Kidney (tissue), 14 donors: Measurements from ENCODE around the gene TMEM184C. TPM values are rescaled to one million over a fixed set of nuclear protein-coding genes. Genes with fewer than 3 reads are reported as not detected.

Experiments
- DNase-seq, 5 donors: peaks; one replicate each; pipeline ENCODE4 v3.0.0-alpha.2; 2013 to 2020
- FAIRE-seq: peaks from 2 replicates; lab custom pipeline; 2012; peaks lifted over from hg19 to GRCh38; lab: Jason Lieb, UNC
- H3K27ac ChIP-seq, 2 donors: one replicate each; pipeline ENCODE4 v1.7.0; 2013; ENCODE audit warnings: low read depth in 2 of 2, low read length in 2 of 2, inconsistent platforms in 1 of 2
- H3K27me3 ChIP-seq: one replicate; pipeline ENCODE4 v1.7.1; 2013; ENCODE audit warnings: low read length, inconsistent platforms; ENCODE audit not compliant: control insufficient read depth, insufficient read depth
- H3K36me3 ChIP-seq, 3 donors: one replicate each; pipeline versions ENCODE4 v1.7.0 to v1.7.1; 2013; ENCODE audit warnings: low read length in 3 of 3, control low read depth in 1 of 3, inconsistent platforms in 1 of 3; ENCODE audit not compliant: insufficient read depth in 3 of 3, control insufficient read depth in 2 of 3
- H3K4me1 ChIP-seq, 3 donors: one replicate each; pipeline versions ENCODE4 v1.7.0 to v1.7.1; 2013; ENCODE audit warnings: low read length in 3 of 3, inconsistent platforms in 1 of 3, low read depth in 1 of 3; ENCODE audit not compliant: control insufficient read depth in 2 of 3, insufficient read depth in 2 of 3
- H3K4me3 ChIP-seq, 3 donors: one replicate each; pipeline versions ENCODE4 v1.7.0 to v1.8.1; 2013; ENCODE audit warnings: low read length in 3 of 3, control low read depth in 1 of 3, inconsistent platforms in 1 of 3
- H3K9ac ChIP-seq, 3 donors: one replicate each; pipeline versions ENCODE4 v1.7.0 to v1.7.1; 2013; ENCODE audit warnings: low read length in 3 of 3, control low read depth in 1 of 3, inconsistent platforms in 1 of 3
- H3K9me3 ChIP-seq, 3 donors: one replicate each; pipeline versions ENCODE4 v1.7.0 to v1.7.1; 2013; ENCODE audit warnings: low read length in 3 of 3, control low read depth in 1 of 3, inconsistent platforms in 1 of 3; ENCODE audit not compliant: control insufficient read depth in 2 of 3, insufficient read depth in 1 of 3
- intact Hi-C: fragments of 100-400 bp; cut with DNase I; formaldehyde crosslinking; loops from one replicate; pipeline ENCODE4 v1.11.1; 2022
- polyA plus RNA-seq: library from polyadenylated mRNA; stranded (reverse); fragments of 350-450 nt; fragmentation: Illumina TruSeq; extraction: RNeasy Lipid Tissue Mini Kit (QIAGEN cat#74804); gene quantifications from one replicate; pipeline ENCODE4 v1.2.3, GENCODE V29; 2014; ENCODE audit warnings: low read depth, low replicate concordance; ENCODE audit not compliant: insufficient read depth
- total RNA-seq: library from RNA; stranded (reverse); fragmentation: NEBNext Ultra II Directional; extraction: Animal tissue kit (Norgen Biotek cat#: 25700); gene quantifications from one replicate; pipeline ENCODE4 v1.2.1, GENCODE V29; 2021
- TF ChIP-seq, protein P1 (sequence below): IDR thresholded peaks from 3 replicates; pipeline ENCODE4 v1.5.1; 2012; ENCODE audit warnings: mild to moderate bottlenecking, moderate library complexity, borderline replicate concordance; ENCODE audit not compliant: insufficient read depth; ENCODE audit errors: extremely low read depth
- donor health status: control.
- donor health status: control.
- donor health status: control.
- donor health status: control.
- donor health status: control.
- donor health status: DM: yes; HTN: yes; CAD: no.
- donor health status: Normal renal cell carcinoma (clear cell type).

TMEM184C gene
- total and polyA plus RNA-seq, 2 donors from 2014 or later: 16.2 to 33.7 TPM

DNA sequence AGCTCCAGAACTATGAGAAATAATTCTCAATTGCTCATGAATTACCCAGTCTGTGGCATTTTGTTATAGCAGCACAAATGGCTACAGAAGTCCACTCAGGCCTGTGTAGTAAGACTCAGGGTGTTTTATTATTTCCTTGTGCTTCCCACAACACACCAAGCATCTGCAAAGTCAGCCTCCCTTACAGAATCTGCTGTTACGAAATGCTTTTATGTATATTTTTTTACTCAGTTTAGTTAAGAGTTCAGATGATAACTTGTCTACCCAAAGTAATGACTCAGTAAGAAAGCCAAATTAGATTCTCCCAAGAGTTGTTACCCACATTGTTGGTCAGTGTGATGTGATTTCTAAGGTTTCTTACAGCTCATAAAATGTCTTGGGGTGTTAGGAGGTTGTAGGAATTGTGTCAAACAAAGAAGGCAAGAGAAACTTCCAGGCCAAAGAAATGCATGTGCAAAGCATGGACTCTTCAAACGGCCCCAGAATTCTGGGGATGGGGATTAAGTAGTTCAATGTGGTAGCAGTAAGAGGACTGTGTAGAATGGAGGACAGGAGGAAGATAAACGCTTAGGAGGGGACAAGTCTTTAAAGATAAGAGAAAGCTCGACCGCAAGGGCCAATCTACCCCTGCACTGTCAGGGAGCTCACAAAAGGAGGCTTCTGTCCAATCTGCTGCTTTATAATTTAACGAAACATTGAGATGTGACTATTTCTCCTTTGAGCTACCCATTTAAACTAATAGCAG, 35.4 kb upstream of the TMEM184C start:
- DNase-seq (no peak), FAIRE-seq (no peak)
- no peaks in the 10 kb centered on the region for H3K9me3 ChIP-seq
- H3K9ac ChIP-seq: no peak overlapping the region
- no peak overlapping the region for H3K4me3 ChIP-seq
- H3K36me3 ChIP-seq: no peaks in the 10 kb centered on the region
- no peak overlapping the region for H3K27ac ChIP-seq
- TF ChIP-seq, protein P1, sequence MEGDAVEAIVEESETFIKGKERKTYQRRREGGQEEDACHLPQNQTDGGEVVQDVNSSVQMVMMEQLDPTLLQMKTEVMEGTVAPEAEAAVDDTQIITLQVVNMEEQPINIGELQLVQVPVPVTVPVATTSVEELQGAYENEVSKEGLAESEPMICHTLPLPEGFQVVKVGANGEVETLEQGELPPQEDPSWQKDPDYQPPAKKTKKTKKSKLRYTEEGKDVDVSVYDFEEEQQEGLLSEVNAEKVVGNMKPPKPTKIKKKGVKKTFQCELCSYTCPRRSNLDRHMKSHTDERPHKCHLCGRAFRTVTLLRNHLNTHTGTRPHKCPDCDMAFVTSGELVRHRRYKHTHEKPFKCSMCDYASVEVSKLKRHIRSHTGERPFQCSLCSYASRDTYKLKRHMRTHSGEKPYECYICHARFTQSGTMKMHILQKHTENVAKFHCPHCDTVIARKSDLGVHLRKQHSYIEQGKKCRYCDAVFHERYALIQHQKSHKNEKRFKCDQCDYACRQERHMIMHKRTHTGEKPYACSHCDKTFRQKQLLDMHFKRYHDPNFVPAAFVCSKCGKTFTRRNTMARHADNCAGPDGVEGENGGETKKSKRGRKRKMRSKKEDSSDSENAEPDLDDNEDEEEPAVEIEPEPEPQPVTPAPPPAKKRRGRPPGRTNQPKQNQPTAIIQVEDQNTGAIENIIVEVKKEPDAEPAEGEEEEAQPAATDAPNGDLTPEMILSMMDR: no peak
- intact Hi-C loops: loop anchor here (10.0 kb wide), 1 partner anchor 47 kb away; no protein-coding TSS in a partner anchor
- no peaks in the 10 kb centered on the region for H3K27me3 ChIP-seq
- no peaks in the 10 kb centered on the region for H3K4me1 ChIP-seq

DNA sequence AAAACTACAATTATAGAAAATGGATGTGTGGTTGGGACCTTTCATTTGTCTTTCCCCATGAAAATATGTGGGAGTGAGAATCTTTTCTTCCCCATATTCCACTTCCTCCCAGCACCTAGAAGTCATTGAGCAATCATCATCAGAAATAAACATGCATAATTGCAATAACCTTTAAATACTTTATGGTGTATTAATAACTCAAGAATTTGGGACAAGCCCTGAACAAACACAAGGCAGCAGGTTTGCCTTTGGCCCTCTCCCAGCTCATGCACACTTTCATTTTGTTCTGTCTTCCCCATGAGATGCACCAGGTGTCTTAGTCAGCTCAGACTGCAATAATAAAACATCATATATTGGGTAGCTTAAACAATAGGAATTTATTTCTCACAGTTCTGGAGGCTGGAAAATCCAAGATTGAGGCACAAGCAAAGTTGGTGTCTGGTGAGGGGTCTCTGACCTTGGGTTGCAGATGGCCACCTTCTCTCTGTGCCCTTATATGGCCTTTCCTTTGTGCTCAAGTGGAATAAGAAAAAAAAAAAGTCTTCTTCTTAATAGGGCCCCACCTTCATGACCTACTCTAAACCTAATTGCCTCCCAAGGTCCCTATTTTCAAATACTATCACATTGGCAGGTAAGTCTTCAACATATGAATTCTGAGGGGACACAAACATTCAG, 34.7 kb upstream of the TMEM184C start:
- no peaks in the 10 kb centered on the region for H3K9me3 ChIP-seq
- H3K4me1 ChIP-seq: peaks cover 0 to 4% (median 0%) of the 10 kb centered on the region in 3 donors
- DNase-seq: no peak
- intact Hi-C loops: loop anchor here (10.0 kb wide), 1 partner anchor 48 kb away; no protein-coding TSS in a partner anchor
- FAIRE-seq: no peak
- no peak overlapping the region for H3K9ac ChIP-seq
- TF ChIP-seq, protein P1: no peak
- H3K4me3 ChIP-seq: no peak overlapping the region
- no peaks in the 10 kb centered on the region for H3K36me3 ChIP-seq
- H3K27me3 ChIP-seq: no peaks in the 10 kb centered on the region
- H3K27ac ChIP-seq: no peak overlapping the region

DNA sequence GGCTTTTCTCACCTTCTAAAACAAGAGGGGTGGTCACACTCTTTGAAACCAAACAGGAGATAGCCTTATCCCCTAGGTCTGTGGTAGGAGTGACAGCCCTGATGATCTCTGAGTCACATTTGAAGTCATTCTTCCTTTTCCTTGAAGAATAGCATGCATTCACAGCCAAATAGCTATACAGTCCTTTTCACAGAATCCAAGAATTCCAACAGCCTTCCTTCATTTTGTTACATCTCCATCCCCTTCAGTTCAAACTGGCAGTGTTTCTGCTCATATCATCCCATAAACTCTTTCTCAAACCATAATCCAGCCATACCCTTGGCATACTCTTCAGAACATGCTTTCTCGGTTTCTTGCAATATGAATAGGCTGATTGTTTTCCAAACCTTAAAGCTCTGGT, 33.3 kb upstream of the TMEM184C start:
- FAIRE-seq (no peak), DNase-seq (no peak)
- Histone ChIP-seq H3K9ac (no peak overlapping the region), H3K4me3 (no peak overlapping the region), H3K4me1 (peaks cover 0 to 4% (median 0%) of the 10 kb centered on the region in 3 donors), H3K9me3 (no peaks in the 10 kb centered on the region), H3K27me3 (no peaks in the 10 kb centered on the region), H3K27ac (no peak overlapping the region), H3K36me3 (no peaks in the 10 kb centered on the region)
- intact Hi-C loops: loop anchor here (10.0 kb wide), 1 partner anchor 49 kb away; no protein-coding TSS in a partner anchor
- TF ChIP-seq, protein P1: no peak
